H1 (cell line): ENCODE results near the gene FGGY. TPM values are rescaled to one million over a fixed set of nuclear protein-coding genes. Genes with fewer than 3 reads are reported as not detected.

Experiments used
- CTCF ChIA-PET: fragments of 300-600 bp; sonication (Branson Sonifier 250); formaldehyde crosslinking; loops from one replicate; lab custom pipeline; 2021; ENCODE audit not compliant: partially characterized antibody; lab: Charles Lee
- POLR2A ChIA-PET: fragments of 300-600 bp; sonication (Branson Sonifier 250); formaldehyde crosslinking; loops from one replicate; lab custom pipeline; 2021; ENCODE audit warnings: inconsistent platforms; ENCODE audit not compliant: partially characterized antibody; lab: Charles Lee
- DNase-seq, 2 experiments: peaks; one replicate each; pipeline versions ENCODE4 v3.0.0 to v3.0.0-alpha.2; 2010 to 2022; ENCODE audit warnings: low spot score in 2 of 2, low read depth in 1 of 2, mixed read lengths in 1 of 2
- FAIRE-seq: peaks from 2 replicates; lab custom pipeline; 2011; peaks lifted over from hg19 to GRCh38; lab: Jason Lieb, UNC
- H2AFZ ChIP-seq: 2 replicates; pipeline ENCODE4 v1.8.1; 2012; ENCODE audit warnings: low read length, inconsistent platforms
- H2AK5ac ChIP-seq: 2 replicates; pipeline ENCODE4 v1.6.1; 2013; ENCODE audit warnings: low read depth, low read length
- H2BK120ac ChIP-seq: replicated peaks from 2 replicates; pipeline ENCODE3; 2013; ENCODE audit warnings: low read depth, low read length, inconsistent platforms
- H2BK12ac ChIP-seq: 2 replicates; pipeline ENCODE4 v1.6.1; 2013; ENCODE audit warnings: low read depth, low read length
- H2BK15ac ChIP-seq: 2 replicates; pipeline ENCODE4 v1.6.1; 2013; ENCODE audit warnings: low read length
- H2BK20ac ChIP-seq: 2 replicates; pipeline ENCODE4 v1.6.1; 2013; ENCODE audit warnings: low read length
- H2BK5ac ChIP-seq: 2 replicates; pipeline ENCODE4 v1.6.1; 2013; ENCODE audit warnings: low read depth, low read length
- H3K14ac ChIP-seq: 2 replicates; pipeline ENCODE4 v1.6.1; 2013; ENCODE audit warnings: inconsistent platforms; ENCODE audit not compliant: insufficient read length
- H3K18ac ChIP-seq: 2 replicates; pipeline ENCODE4 v1.6.1; 2013; ENCODE audit warnings: low read length; ENCODE audit errors: extremely low read depth
- H3K23ac ChIP-seq: 2 replicates; pipeline ENCODE4 v1.6.1; 2013; ENCODE audit warnings: inconsistent platforms; ENCODE audit not compliant: insufficient read length
- H3K23me2 ChIP-seq: 2 replicates; pipeline ENCODE4 v1.6.1; 2013; ENCODE audit warnings: low read depth, low read length
- H3K27ac ChIP-seq: 2 replicates; pipeline ENCODE4 v1.6.1; 2011; ENCODE audit warnings: low read depth, low read length, inconsistent platforms
- H3K27me3 ChIP-seq, 4 experiments: replicated peaks in 1 of 4; 1 replicate in 1 of 4; 2 replicates in 3 of 4; pipeline versions ENCODE4 v1.6.1 to v1.8.1; 2011 to 2013; ENCODE audit warnings: low read length in 3 of 4, mild to moderate bottlenecking in 3 of 4, inconsistent platforms in 2 of 4, mixed read lengths in 2 of 4, moderate library complexity in 1 of 4; ENCODE audit not compliant: control insufficient read depth in 3 of 4, insufficient read depth in 3 of 4; ENCODE audit errors: extremely low read depth in 1 of 4
- H3K36me3 ChIP-seq, 4 experiments: 2 replicates each; pipeline versions ENCODE4 v1.6.1 to v1.8.1; 2011 to 2013; ENCODE audit warnings: mild to moderate bottlenecking in 4 of 4, low read length in 3 of 4, moderate library complexity in 2 of 4, control low read depth in 1 of 4, inconsistent platforms in 1 of 4; ENCODE audit not compliant: insufficient read depth in 4 of 4, control insufficient read depth in 2 of 4
- H3K4ac ChIP-seq: replicated peaks from 2 replicates; pipeline ENCODE3; 2013; ENCODE audit warnings: low read length, low read depth, mixed read lengths, inconsistent platforms; ENCODE audit not compliant: insufficient read length
- H3K4me1 ChIP-seq, 4 experiments: replicated peaks in 1 of 4; 1 replicate in 1 of 4; 2 replicates in 3 of 4; pipeline versions ENCODE4 v1.6.1 to v1.8.1; 2011 to 2013; ENCODE audit warnings: low read length in 3 of 4, inconsistent platforms in 2 of 4, mixed read lengths in 1 of 4; ENCODE audit not compliant: insufficient read depth in 4 of 4, control insufficient read depth in 3 of 4
- H3K4me2 ChIP-seq, 2 experiments: 2 replicates each; pipeline versions ENCODE4 v1.6.1 to v1.8.1; 2011 to 2013; ENCODE audit warnings: low read depth in 2 of 2, low read length in 2 of 2, control low read depth in 1 of 2, inconsistent platforms in 1 of 2, mild to moderate bottlenecking in 1 of 2; ENCODE audit not compliant: insufficient read depth in 1 of 2
- H3K4me3 ChIP-seq, 4 experiments: fragments of 200-600, 300-600 bp in 1 of 4; sonication (generic), shearing (Covaris generic), sonication (Bioruptor Twin) in 1 of 4; 2 replicates each; pipeline versions ENCODE4 v1.5.1 to v1.8.1; 2011 to 2016; ENCODE audit warnings: low read length in 4 of 4, low read depth in 3 of 4, control low read depth in 2 of 4, inconsistent platforms in 2 of 4, mild to moderate bottlenecking in 2 of 4, mixed read lengths in 1 of 4, moderate library complexity in 1 of 4; ENCODE audit not compliant: insufficient read depth in 2 of 4; ENCODE audit errors: extremely low read depth in 1 of 4
- H3K56ac ChIP-seq: replicated peaks from 2 replicates; pipeline ENCODE3; 2013; ENCODE audit warnings: low read depth, mild to moderate bottlenecking, mixed read lengths, low read length, inconsistent platforms; ENCODE audit not compliant: insufficient read length
- H3K79me1 ChIP-seq: 2 replicates; pipeline ENCODE4 v1.6.1; 2013; ENCODE audit warnings: low read depth, low read length, control low read depth
- H3K79me2 ChIP-seq, 2 experiments: 2 replicates each; pipeline versions ENCODE4 v1.6.1 to v1.8.1; 2012 to 2013; ENCODE audit warnings: low read length in 2 of 2, mild to moderate bottlenecking in 2 of 2, inconsistent platforms in 1 of 2; ENCODE audit not compliant: insufficient read depth in 2 of 2, control insufficient read depth in 1 of 2
- H3K9ac ChIP-seq, 4 experiments: replicated peaks in 1 of 4; 1 replicate in 1 of 4; 2 replicates in 3 of 4; pipeline versions ENCODE4 v1.6.1 to v1.8.1; 2011 to 2013; ENCODE audit warnings: low read depth in 3 of 4, low read length in 3 of 4, control low read depth in 2 of 4, mild to moderate bottlenecking in 2 of 4, moderate library complexity in 2 of 4, inconsistent platforms in 1 of 4; ENCODE audit errors: extremely low read depth in 1 of 4
- H3K9me3 ChIP-seq, 2 experiments: 2 replicates each; pipeline versions ENCODE4 v1.6.1 to v1.8.1; 2012 to 2013; ENCODE audit warnings: mild to moderate bottlenecking in 2 of 2, moderate library complexity in 2 of 2, control low read depth in 1 of 2, inconsistent platforms in 1 of 2, low read depth in 1 of 2, low read length in 1 of 2, mixed read lengths in 1 of 2; ENCODE audit not compliant: insufficient read depth in 2 of 2
- H4K20me1 ChIP-seq, 2 experiments: replicated peaks in 1 of 2; 2 replicates each; pipeline versions ENCODE3 to v1.8.1; 2011 to 2013; ENCODE audit warnings: inconsistent platforms in 2 of 2, low read length in 2 of 2, mild to moderate bottlenecking in 1 of 2; ENCODE audit not compliant: insufficient read depth in 2 of 2, control insufficient read depth in 1 of 2
- H4K5ac ChIP-seq: 2 replicates; pipeline ENCODE4 v1.6.1; 2013; ENCODE audit warnings: low read length, low read depth, mixed read lengths, inconsistent platforms; ENCODE audit not compliant: insufficient read length
- H4K8ac ChIP-seq: 2 replicates; pipeline ENCODE4 v1.8.0; 2013; ENCODE audit warnings: mild to moderate bottlenecking, moderate library complexity, low read length, inconsistent platforms; ENCODE audit not compliant: insufficient read depth; ENCODE audit errors: extremely low read depth
- H4K91ac ChIP-seq: replicated peaks from 2 replicates; pipeline ENCODE3; 2013; ENCODE audit warnings: low read length, mixed read lengths, inconsistent platforms; ENCODE audit not compliant: insufficient read length
- BACH1 ChIP-seq: IDR thresholded peaks from 2 replicates; pipeline ENCODE4 v1.6.1; 2012; ENCODE audit warnings: low read length, improper control_type of control experiment
- CBX5 ChIP-seq: fragments of 300-800, 300-1000 bp; sonication (generic); IDR thresholded peaks from 2 replicates; pipeline ENCODE4 v1.7.1; 2016; ENCODE audit warnings: antibody characterized with exemption, low read length, low read depth
- CTBP2 ChIP-seq: IDR thresholded peaks from 2 replicates; pipeline ENCODE4 v1.7.0; 2011; ENCODE audit warnings: borderline replicate concordance, mild to moderate bottlenecking, moderate library complexity, mixed read lengths, low read length; ENCODE audit not compliant: insufficient read depth, insufficient read length
- FOSL1 ChIP-seq: IDR thresholded peaks from 2 replicates; pipeline ENCODE4 v1.6.1; 2011; ENCODE audit warnings: mild to moderate bottlenecking, low read depth, low read length, moderate library complexity; ENCODE audit not compliant: insufficient read depth
- SIN3A ChIP-seq, 2 experiments: IDR thresholded peaks in 1 of 2; conservative IDR thresholded peaks in 1 of 2; 2 replicates each; pipeline ENCODE4 v1.6.1; 2011 to 2012; ENCODE audit warnings: low read length in 2 of 2, improper control_type of control experiment in 1 of 2, low read depth in 1 of 2, mild to moderate bottlenecking in 1 of 2
- SIX5 ChIP-seq: IDR thresholded peaks from 2 replicates; pipeline ENCODE4 v1.6.1; 2011; ENCODE audit warnings: mild to moderate bottlenecking, low read depth, low read length
- TAF7 ChIP-seq: optimal IDR thresholded peaks from 2 replicates; pipeline ENCODE3; 2011; ENCODE audit warnings: low read depth, mild to moderate bottlenecking, inconsistent platforms, low read length, moderate library complexity, borderline replicate concordance
- WGBS, 2 experiments: shearing (Covaris generic) in 1 of 2; methylation state at CpG; one replicate each; pipeline versions ENCODE4 v1.1.6 to v1.1.7; 2013 to 2015; ENCODE audit warnings: low lambda C conversion rate in 2 of 2, mixed read lengths in 2 of 2, inconsistent platforms in 1 of 2, low coverage in 1 of 2, missing lambda C conversion rate in 1 of 2; ENCODE audit not compliant: insufficient replicate concordance in 2 of 2, insufficient coverage in 1 of 2, insufficient read length in 1 of 2; ENCODE audit errors: extremely low coverage in 1 of 2, missing lambda C conversion rate in 1 of 2; 5-methylcytosine and 5-hydroxymethylcytosine counted together
- polyA plus RNA-seq, 7 experiments: library from polyadenylated mRNA; depleted of rRNA in 3 of 7; stranded (reverse) in 5 of 7; unstranded in 2 of 7; fragments of >200 nt in 5 of 7; fragments of 200-250 nt in 2 of 7; gene quantifications; 1 replicate in 5 of 7; 2 replicates in 1 of 7; 4 replicates in 1 of 7; pipeline versions ENCODE4 v1.2.1 to v1.2.3, GENCODE V29; 2011 to 2013; ENCODE audit warnings: missing spikeins in 2 of 7, mixed read lengths in 2 of 7
- total RNA-seq: library from RNA; stranded (reverse); fragmentation: NEBNext Ultra II Directional; extraction: Animal tissue kit (Norgen Biotek cat#: 25700); gene quantifications from 2 replicates; pipeline ENCODE4 v1.2.1, GENCODE V29; 2021

Gene FGGY
- total and polyA plus RNA-seq, 2 of the 8 experiments (the other 6 are each of a cell fraction or from before 2014, with no cell fraction given) = 10.3 to 12.5 TPM

DNA sequence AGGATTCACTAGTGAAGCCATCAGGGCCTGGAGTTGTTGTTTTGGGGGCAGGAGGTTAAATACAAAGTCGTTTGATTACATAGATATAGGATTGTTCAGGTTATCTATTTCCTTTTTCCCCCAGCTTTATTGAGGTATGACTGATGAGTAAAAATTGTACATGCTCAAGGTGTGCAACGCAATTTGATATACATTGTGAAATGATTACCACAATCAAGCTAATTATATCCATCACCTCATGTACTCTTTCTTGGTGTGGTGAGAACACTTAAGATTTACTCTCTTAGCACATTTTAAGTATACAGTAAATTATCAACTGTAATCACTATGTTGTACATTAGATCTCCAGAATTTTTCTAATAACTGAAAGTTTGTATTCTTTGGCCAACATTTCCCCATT is 6.0 kb downstream of the FGGY start:
- H2BK20ac ChIP-seq = no peak overlapping the region
- H2BK5ac ChIP-seq = no peak overlapping the region
- no peak overlapping the region for H4K8ac ChIP-seq
- no peaks in the 10 kb centered on the region; the same call in 1 of the 2 replicates for H3K79me1 ChIP-seq
- 83% methylated on average over 2 of the region's 2 CpGs; no CpG with 5 or more reads in 1 of the 2 experiments for WGBS, 2 experiments
- H3K4ac ChIP-seq = no peak overlapping the region
- H3K4me3 ChIP-seq = no peak overlapping the region
- no peak overlapping the region for H2BK120ac ChIP-seq
- H3K27me3 ChIP-seq = no peaks in the 10 kb centered on the region
- H4K20me1 ChIP-seq = no peaks in the 10 kb centered on the region
- H3K18ac ChIP-seq = no peak overlapping the region
- H3K36me3 ChIP-seq = no peaks in the 10 kb centered on the region; a peak in 1 of 8 replicates
- ChIA-PET POLR2A (no interaction called here), CTCF (no interaction called here)
- H3K23ac ChIP-seq = no peak overlapping the region
- H3K4me2 ChIP-seq = no peak overlapping the region
- H3K9me3 ChIP-seq = peaks cover 0 to 3% of the 10 kb centered on the region in 2 experiments; a peak in 2 of 4 replicates
- H3K27ac ChIP-seq = no peak overlapping the region
- no peak overlapping the region for H4K91ac ChIP-seq
- no peak overlapping the region for H2BK12ac ChIP-seq
- no peak for TF ChIP-seq SIN3A (conservative IDR thresholded peaks at IDR 0.05 in 1 of 2, IDR thresholded peaks at IDR 0.05 in 1 of 2; ENCODE audit: low read depth in 1 of 2, low read length in 2 of 2)
- no peak for TF ChIP-seq CBX5
- no peak for TF ChIP-seq SIX5
- TF ChIP-seq FOSL1 = no peak
- no peak for TF ChIP-seq TAF7
- no peak for TF ChIP-seq BACH1
- no peak for TF ChIP-seq CTBP2
- no peak overlapping the region for H2BK15ac ChIP-seq
- H3K23me2 ChIP-seq = no peaks in the 10 kb centered on the region
- no peak for DNase-seq
- 0 out of 4 replicates have a peak, but pooled peaks cover 0 to 4% of the 10 kb centered on the region in 2 experiments for H3K79me2 ChIP-seq
- H3K56ac ChIP-seq = no peak overlapping the region
- no peak overlapping the region for H2AK5ac ChIP-seq
- no peak for FAIRE-seq
- H2AFZ ChIP-seq = no peak overlapping the region
- no peak overlapping the region for H3K14ac ChIP-seq
- peaks cover 0 to 5% (median 0%) of the 10 kb centered on the region in 4 experiments; a peak in 1 of 7 replicates for H3K4me1 ChIP-seq
- H3K9ac ChIP-seq = no peak overlapping the region
- H4K5ac ChIP-seq = no peak overlapping the region
